NCI-H2227 (cell line): ENCODE results near the gene RAB35.

Experiments used
- DNase-seq: peaks from one replicate; lab custom pipeline; 2025; ENCODE audit not compliant: unreplicated experiment; lab: John Stamatoyannopoulos, UW

RAB35 gene

GRCh38 chr12:120134307-120134980 is 17.9 kb upstream of the RAB35 start:
- no peak for DNase-seq

GRCh38 chr12:120132863-120133385 is 16.4 kb upstream of the RAB35 start:
- DNase-seq: no peak

GRCh38 chr12:120132054-120132836 is 15.7 kb upstream of the RAB35 start:
- DNase-seq: no peak

- DNase-seq: no peak
Observed at GRCh38 chr12:120131116-120131515, 14.6 kb upstream of the RAB35 start.

- no peak for DNase-seq
Observed at GRCh38 chr12:120130011-120130410, 13.5 kb upstream of the RAB35 start.

GRCh38 chr12:120126635-120127005 is 10.1 kb upstream of the RAB35 start:
- no peak for DNase-seq

GRCh38 chr12:120125792-120126634 is 9.5 kb upstream of the RAB35 start:
- DNase-seq: no peak

- no peak for DNase-seq
Observed at GRCh38 chr12:120125029-120125428, 8.5 kb upstream of the RAB35 start.

GRCh38 chr12:120121766-120122293 is 5.3 kb upstream of the RAB35 start:
- no peak for DNase-seq

- DNase-seq: no peak
Observed at GRCh38 chr12:120121343-120121742, 4.8 kb upstream of the RAB35 start.

GRCh38 chr12:120119271-120119973 is 2.9 kb upstream of the RAB35 start:
- DNase-seq: no peak

- DNase-seq: peak; percentile 55
Observed at GRCh38 chr12:120118321-120119061, 1.9 kb upstream of the RAB35 start.

- DNase-seq: no peak
Observed at GRCh38 chr12:120117961-120118320, 1.4 kb upstream of the RAB35 start.

GRCh38 chr12:120116792-120117651 is 469 bp upstream of the RAB35 start:
- peak; percentile 96 for DNase-seq

- DNase-seq: peak; percentile 57
Observed at GRCh38 chr12:120115692-120116440, 687 bp downstream of the RAB35 start.

- DNase-seq: no peak
Observed at GRCh38 chr12:120115066-120115465, 1.5 kb downstream of the RAB35 start.

- DNase-seq: no peak
Observed at GRCh38 chr12:120110550-120111501, 5.7 kb downstream of the RAB35 start.
